ENCODE measurements around the gene SCG3. TPM values are rescaled to one million over a fixed set of nuclear protein-coding genes. Genes with fewer than 3 reads are reported as not detected.

SCG3 gene
- total and polyA plus RNA-seq, 2 donors (not counting 1 experiment from before 2014, with no cell fraction given): not detected

- Histone ChIP-seq H3K36me3 (replicated peaks in 1 of 2; ENCODE audit: control extremely low read depth in 1 of 2, control insufficient read depth in 1 of 2, extremely low read depth in 1 of 2, insufficient read depth in 2 of 2, low read length in 1 of 2) (peaks cover 0 to 16% of the 10 kb centered on the region in 2 experiments), H3K27ac (ENCODE audit: low read length in 2 of 2) (peak overlapping the region; percentile 74 to 87), H3K4me3 (ENCODE audit: control extremely low read depth in 1 of 5, extremely low read depth in 1 of 5, insufficient read depth in 1 of 5, low read depth in 2 of 5, low read length in 4 of 5) (peak overlapping the region; percentile 68 to 93 (median 73)), H2AFZ (ENCODE audit: insufficient read depth, low read depth, low read length, poor library complexity, severe bottlenecking) (peak overlapping the region; percentile 74), H3K9ac (ENCODE audit: low read length) (peak overlapping the region; percentile 73), H4K20me1 (ENCODE audit: control insufficient read depth, insufficient read depth, low read length, poor library complexity, severe bottlenecking) (no peaks in the 10 kb centered on the region), H3K4me1 (ENCODE audit: control insufficient read depth in 2 of 2, insufficient read depth in 2 of 2, low read length in 2 of 2) (peaks cover 54 to 59% of the 10 kb centered on the region in 2 donors), H3K4me2 (replicated peaks; ENCODE audit: low read depth, low read length, poor library complexity, severe bottlenecking) (peak overlapping the region; percentile 79), H3K79me2 (ENCODE audit: control insufficient read depth, insufficient read depth, low read length) (peaks cover 73% of the 10 kb centered on the region), H3K9me3 (ENCODE audit: control extremely low read depth in 1 of 3, control insufficient read depth in 2 of 3, insufficient read depth in 1 of 3, low read length in 2 of 3) (no peaks in the 10 kb centered on the region), H3K27me3 (replicated peaks in 1 of 4; ENCODE audit: control extremely low read depth in 1 of 4, control insufficient read depth in 3 of 4, insufficient read depth in 4 of 4, low read length in 3 of 4) (no peaks in the 10 kb centered on the region)
- Mint-ChIP-seq H3K27ac (peak overlapping the region; percentile 95), H3K27me3 (no peaks in the 10 kb centered on the region), H3K4me3 (peak overlapping the region; percentile 98), H3K9me3 (ENCODE audit: insufficient read depth) (no peaks in the 10 kb centered on the region), H3K4me1 (peaks cover 60% of the 10 kb centered on the region)
- ChIA-PET POLR2A (interaction anchor here (0.6 to 2.6 kb wide), 3 partner anchors 14 to 43 kb away, joined by 4 to 16 read pairs (median 16); partner anchors contain the start of gene TMOD2), CTCF (interaction anchor here (0.5 to 10.8 kb wide), 11 partner anchors 10 to 88 kb away, joined by 3 to 133 read pairs (median 6); no protein-coding TSS in a partner anchor)
- TF ChIP-seq EZH2 (IDR thresholded peaks at IDR 0.05; ENCODE audit: borderline replicate concordance, insufficient read depth, low read depth, low read length, poor library complexity, severe bottlenecking): no peak
- TF ChIP-seq, protein P1, sequence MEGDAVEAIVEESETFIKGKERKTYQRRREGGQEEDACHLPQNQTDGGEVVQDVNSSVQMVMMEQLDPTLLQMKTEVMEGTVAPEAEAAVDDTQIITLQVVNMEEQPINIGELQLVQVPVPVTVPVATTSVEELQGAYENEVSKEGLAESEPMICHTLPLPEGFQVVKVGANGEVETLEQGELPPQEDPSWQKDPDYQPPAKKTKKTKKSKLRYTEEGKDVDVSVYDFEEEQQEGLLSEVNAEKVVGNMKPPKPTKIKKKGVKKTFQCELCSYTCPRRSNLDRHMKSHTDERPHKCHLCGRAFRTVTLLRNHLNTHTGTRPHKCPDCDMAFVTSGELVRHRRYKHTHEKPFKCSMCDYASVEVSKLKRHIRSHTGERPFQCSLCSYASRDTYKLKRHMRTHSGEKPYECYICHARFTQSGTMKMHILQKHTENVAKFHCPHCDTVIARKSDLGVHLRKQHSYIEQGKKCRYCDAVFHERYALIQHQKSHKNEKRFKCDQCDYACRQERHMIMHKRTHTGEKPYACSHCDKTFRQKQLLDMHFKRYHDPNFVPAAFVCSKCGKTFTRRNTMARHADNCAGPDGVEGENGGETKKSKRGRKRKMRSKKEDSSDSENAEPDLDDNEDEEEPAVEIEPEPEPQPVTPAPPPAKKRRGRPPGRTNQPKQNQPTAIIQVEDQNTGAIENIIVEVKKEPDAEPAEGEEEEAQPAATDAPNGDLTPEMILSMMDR (IDR thresholded peaks at IDR 0.05): no peak
- DNase-seq (peak; percentile 81), ATAC-seq (ENCODE audit: low read depth) (peak; percentile 46)
- intact Hi-C loops (cut with micrococcal nuclease): loop anchor here (1.0 to 10.0 kb wide), 6 partner anchors 11 to 938 kb away; partner anchors contain the start of genes AP4E1, ATOSA, TMOD2 and TMOD3
- WGBS (ENCODE audit: insufficient coverage): under 1% methylated on average over 54 of the region's 69 CpGs
Measured at GRCh38 chr15:51736751-51737521, 55.6 kb downstream of the SCG3 start.
